Mucosa of gallbladder (tissue), 1 donor: Measurements from ENCODE around the gene DPPA2. TPM values are rescaled to one million over a fixed set of nuclear protein-coding genes. Genes with fewer than 3 reads are reported as not detected.
"Not testable (repeated sequence)": the region's sequence is repeated elsewhere in the genome, so short reads cannot be mapped to it uniquely, and the experiment has no call there.

Source experiments
- DNase-seq: peaks from one replicate; pipeline ENCODE4 v3.0.0-alpha.2; 2020; ENCODE audit warnings: low spot score
- total RNA-seq: library from RNA; stranded (reverse); gene quantifications from one replicate; pipeline ENCODE4 v1.2.1, GENCODE V29; 2021
- donor health status: DM: no; HTN: no; CAD: no.

The DPPA2 gene
- not detected for total RNA-seq

GRCh38 chr3:109316162-109316730, at the start of gene DPPA2:
DPPA2 (minus strand) TSS chr3:109316517; CDS start chr3:109314542, 1,975 bp downstream.
- DNase-seq = no peak

- no peak for DNase-seq
These were observed 47.8 kb upstream of the DPPA2 start for GRCh38 chr3:109364088-109364487.

GRCh38 chr3:109363634-109364033, 47.3 kb upstream of the DPPA2 start:
- DNase-seq = no peak

- DNase-seq = no peak
These were observed 46.5 kb upstream of the DPPA2 start for GRCh38 chr3:109362823-109363222.

GRCh38 chr3:109358809-109359208, 42.5 kb upstream of the DPPA2 start:
- not testable (repeated sequence) for DNase-seq

GRCh38 chr3:109356442-109357155, 40.3 kb upstream of the DPPA2 start:
- DNase-seq = no peak

- no peak for DNase-seq
These were observed 39.5 kb upstream of the DPPA2 start for GRCh38 chr3:109355625-109356441.

- no peak for DNase-seq
These were observed 36.7 kb upstream of the DPPA2 start for GRCh38 chr3:109353057-109353456.

- DNase-seq = no peak
These were observed 34.9 kb upstream of the DPPA2 start for GRCh38 chr3:109351231-109351630.

- DNase-seq = no peak
These were observed 30.5 kb upstream of the DPPA2 start for GRCh38 chr3:109346770-109347295.

GRCh38 chr3:109346099-109346498, 29.8 kb upstream of the DPPA2 start:
- no peak for DNase-seq

GRCh38 chr3:109339714-109340648, 23.7 kb upstream of the DPPA2 start:
- no peak for DNase-seq

- DNase-seq = no peak
These were observed 22.9 kb upstream of the DPPA2 start for GRCh38 chr3:109339197-109339596.

- DNase-seq = no peak
These were observed 22.0 kb upstream of the DPPA2 start for GRCh38 chr3:109338322-109338721.

- no peak for DNase-seq
These were observed 21.1 kb upstream of the DPPA2 start, which contains the start of gene DPPA4 for GRCh38 chr3:109337393-109337792. DPPA4 (minus strand) TSS chr3:109337546; CDS start chr3:109337517, 29 bp downstream.

- no peak for DNase-seq
These were observed 20.1 kb upstream of the DPPA2 start for GRCh38 chr3:109336291-109336861.

GRCh38 chr3:109334572-109334971, 18.3 kb upstream of the DPPA2 start:
- DNase-seq = no peak

GRCh38 chr3:109331692-109332091, 15.4 kb upstream of the DPPA2 start:
- DNase-seq = no peak

- no peak for DNase-seq
These were observed 14.1 kb upstream of the DPPA2 start for GRCh38 chr3:109330405-109330804.

- DNase-seq = no peak
These were observed 11.9 kb upstream of the DPPA2 start for GRCh38 chr3:109328202-109328601.

- DNase-seq = no peak
These were observed 9.3 kb upstream of the DPPA2 start for GRCh38 chr3:109325657-109326056.
